Muscle of arm (tissue), 12 donors: ENCODE measurements around the gene PRSS21. TPM values are rescaled to one million over a fixed set of nuclear protein-coding genes. Genes with fewer than 3 reads are reported as not detected.

Experiments
- DNase-seq: peaks from one replicate; pipeline ENCODE4 v3.0.0-alpha.2; 2013
- polyA plus RNA-seq, 12 donors: library from polyadenylated mRNA; unstranded; fragments of 120-200 nt; gene quantifications; one replicate each; pipeline ENCODE4 v1.2.1, GENCODE V29; 2013; ENCODE audit not compliant: insufficient read length in 12 of 12

The PRSS21 gene
- polyA plus RNA-seq, 12 donors, result 0.18 to 0.46 (median 0.19) TPM; not detected in 9

- DNase-seq, result no peak
Measured at GRCh38 chr16:2865651-2866050, 48.6 kb downstream of the PRSS21 start.

- no peak for DNase-seq
Measured at GRCh38 chr16:2866431-2866830, 49.4 kb downstream of the PRSS21 start.

- no peak for DNase-seq
Measured at GRCh38 chr16:2867661-2867986, 50.6 kb downstream of the PRSS21 start.

- peak; percentile 92 for DNase-seq
Measured at GRCh38 chr16:2867987-2868789, 51.2 kb downstream of the PRSS21 start.

Other genes with a start within 250 kb of the PRSS21 start
- gene KCTD5, start 134.7 kb upstream of the PRSS21 start, polyA plus RNA-seq, result 10 to 100 TPM in 11 of 12 donors, not detected in 1; 18.0 to 26.1 (median 21.0) TPM
- gene PRSS27, start 97.0 kb upstream of the PRSS21 start, polyA plus RNA-seq, result 1 to 10 TPM in 7 of 12 donors, under 1 TPM in 3, not detected in 2; 0.87 to 1.8 (median 1.2) TPM
- gene SRRM2, start 64.6 kb upstream of the PRSS21 start, polyA plus RNA-seq, result 1,000 to 10,000 TPM in 1 of 12 donors, 100 to 1,000 TPM in 11; 311 to 1,481 (median 496) TPM
- gene ELOB, start 40.0 kb upstream of the PRSS21 start, polyA plus RNA-seq, result 100 to 1,000 TPM in 10 of 12 donors, 10 to 100 TPM in 1, not detected in 1; 77.3 to 189 (median 135) TPM
- not detected for gene PRSS33, start 29.7 kb upstream of the PRSS21 start, polyA plus RNA-seq
- not detected for gene PRSS41, start 18.8 kb upstream of the PRSS21 start, polyA plus RNA-seq
- under 1 TPM in 7 of 12 donors, not detected in 5; 0.23 to 0.97 (median 0.37) TPM for gene ZG16B, start 13.1 kb downstream of the PRSS21 start, polyA plus RNA-seq
- gene PRSS22, start 40.9 kb downstream of the PRSS21 start, polyA plus RNA-seq, result 1 to 10 TPM in 2 of 12 donors, under 1 TPM in 2, not detected in 8; 0.13 to 2.1 (median 1.3) TPM
- 10 to 100 TPM in 11 of 12 donors, not detected in 1; 11.6 to 40.5 (median 15.6) TPM for gene FLYWCH2, start 66.0 kb downstream of the PRSS21 start, polyA plus RNA-seq
- gene FLYWCH1, start 94.7 kb downstream of the PRSS21 start, polyA plus RNA-seq, result 10 to 100 TPM in 11 of 12 donors, not detected in 1; 11.7 to 27.5 (median 18.3) TPM
- gene KREMEN2, start 147.0 kb downstream of the PRSS21 start, polyA plus RNA-seq, result 10 to 100 TPM in 2 of 12 donors, 1 to 10 TPM in 9, not detected in 1; 2.6 to 37.4 (median 5.2) TPM
- gene PAQR4, start 152.1 kb downstream of the PRSS21 start, polyA plus RNA-seq, result 10 to 100 TPM in 2 of 12 donors, 1 to 10 TPM in 9, not detected in 1; 4.8 to 16.7 (median 6.4) TPM
- 10 to 100 TPM in 7 of 12 donors, 1 to 10 TPM in 4, not detected in 1; 7.3 to 22.6 (median 11.2) TPM for gene PKMYT1, start 163.2 kb downstream of the PRSS21 start, polyA plus RNA-seq
- gene CLDN9, start 195.7 kb downstream of the PRSS21 start, polyA plus RNA-seq, result 1 to 10 TPM in 8 of 12 donors, under 1 TPM in 3, not detected in 1; 0.39 to 5.2 (median 2.0) TPM
- gene CLDN6, start 200.9 kb downstream of the PRSS21 start, polyA plus RNA-seq, result 1 to 10 TPM in 3 of 12 donors, under 1 TPM in 7, not detected in 2; 0.26 to 9.1 (median 0.41) TPM
- 100 to 1,000 TPM in 1 of 12 donors, 10 to 100 TPM in 10, not detected in 1; 17.2 to 159 (median 35.9) TPM for gene TNFRSF12A, start 203.1 kb downstream of the PRSS21 start, polyA plus RNA-seq
- gene HCFC1R1, start 206.7 kb downstream of the PRSS21 start, polyA plus RNA-seq, result 100 to 1,000 TPM in 7 of 12 donors, 10 to 100 TPM in 4, not detected in 1; 82.4 to 162 (median 104) TPM
- 100 to 1,000 TPM in 1 of 12 donors, 10 to 100 TPM in 11; 14.4 to 839 (median 18.9) TPM for gene THOC6, start 206.8 kb downstream of the PRSS21 start, polyA plus RNA-seq
- gene BICDL2, start 219.7 kb downstream of the PRSS21 start, polyA plus RNA-seq, result 1 to 10 TPM in 4 of 12 donors, not detected in 8; 1.0 to 7.7 (median 2.8) TPM
- gene MMP25, start 229.3 kb downstream of the PRSS21 start, polyA plus RNA-seq, result 1 to 10 TPM in 10 of 12 donors, not detected in 2; 1.1 to 5.9 (median 2.0) TPM
- gene IL32, start 248.4 kb downstream of the PRSS21 start, polyA plus RNA-seq, result 100 to 1,000 TPM in 7 of 12 donors, 10 to 100 TPM in 4, not detected in 1; 34.5 to 228 (median 112) TPM